H1 (cell line): ENCODE results near the gene JAKMIP1. TPM values are rescaled to one million over a fixed set of nuclear protein-coding genes. Genes with fewer than 3 reads are reported as not detected.

Experiments used
- CTCF ChIA-PET: fragments of 300-600 bp; sonication (Branson Sonifier 250); formaldehyde crosslinking; loops from one replicate; lab custom pipeline; 2021; ENCODE audit not compliant: partially characterized antibody; lab: Charles Lee
- POLR2A ChIA-PET: fragments of 300-600 bp; sonication (Branson Sonifier 250); formaldehyde crosslinking; loops from one replicate; lab custom pipeline; 2021; ENCODE audit warnings: inconsistent platforms; ENCODE audit not compliant: partially characterized antibody; lab: Charles Lee
- DNase-seq, 2 experiments: peaks; one replicate each; pipeline versions ENCODE4 v3.0.0 to v3.0.0-alpha.2; 2010 to 2022; ENCODE audit warnings: low spot score in 2 of 2, low read depth in 1 of 2, mixed read lengths in 1 of 2
- FAIRE-seq: peaks from 2 replicates; lab custom pipeline; 2011; peaks lifted over from hg19 to GRCh38; lab: Jason Lieb, UNC
- H2AFZ ChIP-seq: 2 replicates; pipeline ENCODE4 v1.8.1; 2012; ENCODE audit warnings: low read length, inconsistent platforms
- H2AK5ac ChIP-seq: 2 replicates; pipeline ENCODE4 v1.6.1; 2013; ENCODE audit warnings: low read depth, low read length
- H2BK120ac ChIP-seq: replicated peaks from 2 replicates; pipeline ENCODE3; 2013; ENCODE audit warnings: low read depth, low read length, inconsistent platforms
- H2BK12ac ChIP-seq: 2 replicates; pipeline ENCODE4 v1.6.1; 2013; ENCODE audit warnings: low read depth, low read length
- H2BK15ac ChIP-seq: 2 replicates; pipeline ENCODE4 v1.6.1; 2013; ENCODE audit warnings: low read length
- H2BK20ac ChIP-seq: 2 replicates; pipeline ENCODE4 v1.6.1; 2013; ENCODE audit warnings: low read length
- H2BK5ac ChIP-seq: 2 replicates; pipeline ENCODE4 v1.6.1; 2013; ENCODE audit warnings: low read depth, low read length
- H3K14ac ChIP-seq: 2 replicates; pipeline ENCODE4 v1.6.1; 2013; ENCODE audit warnings: inconsistent platforms; ENCODE audit not compliant: insufficient read length
- H3K18ac ChIP-seq: 2 replicates; pipeline ENCODE4 v1.6.1; 2013; ENCODE audit warnings: low read length; ENCODE audit errors: extremely low read depth
- H3K23ac ChIP-seq: 2 replicates; pipeline ENCODE4 v1.6.1; 2013; ENCODE audit warnings: inconsistent platforms; ENCODE audit not compliant: insufficient read length
- H3K23me2 ChIP-seq: 2 replicates; pipeline ENCODE4 v1.6.1; 2013; ENCODE audit warnings: low read depth, low read length
- H3K27ac ChIP-seq: 2 replicates; pipeline ENCODE4 v1.6.1; 2011; ENCODE audit warnings: low read depth, low read length, inconsistent platforms
- H3K27me3 ChIP-seq, 4 experiments: replicated peaks in 1 of 4; 1 replicate in 1 of 4; 2 replicates in 3 of 4; pipeline versions ENCODE4 v1.6.1 to v1.8.1; 2011 to 2013; ENCODE audit warnings: low read length in 3 of 4, mild to moderate bottlenecking in 3 of 4, inconsistent platforms in 2 of 4, mixed read lengths in 2 of 4, moderate library complexity in 1 of 4; ENCODE audit not compliant: control insufficient read depth in 3 of 4, insufficient read depth in 3 of 4; ENCODE audit errors: extremely low read depth in 1 of 4
- H3K36me3 ChIP-seq, 4 experiments: 2 replicates each; pipeline versions ENCODE4 v1.6.1 to v1.8.1; 2011 to 2013; ENCODE audit warnings: mild to moderate bottlenecking in 4 of 4, low read length in 3 of 4, moderate library complexity in 2 of 4, control low read depth in 1 of 4, inconsistent platforms in 1 of 4; ENCODE audit not compliant: insufficient read depth in 4 of 4, control insufficient read depth in 2 of 4
- H3K4ac ChIP-seq: replicated peaks from 2 replicates; pipeline ENCODE3; 2013; ENCODE audit warnings: low read length, low read depth, mixed read lengths, inconsistent platforms; ENCODE audit not compliant: insufficient read length
- H3K4me1 ChIP-seq, 4 experiments: replicated peaks in 1 of 4; 1 replicate in 1 of 4; 2 replicates in 3 of 4; pipeline versions ENCODE4 v1.6.1 to v1.8.1; 2011 to 2013; ENCODE audit warnings: low read length in 3 of 4, inconsistent platforms in 2 of 4, mixed read lengths in 1 of 4; ENCODE audit not compliant: insufficient read depth in 4 of 4, control insufficient read depth in 3 of 4
- H3K4me2 ChIP-seq, 2 experiments: 2 replicates each; pipeline versions ENCODE4 v1.6.1 to v1.8.1; 2011 to 2013; ENCODE audit warnings: low read depth in 2 of 2, low read length in 2 of 2, control low read depth in 1 of 2, inconsistent platforms in 1 of 2, mild to moderate bottlenecking in 1 of 2; ENCODE audit not compliant: insufficient read depth in 1 of 2
- H3K4me3 ChIP-seq, 4 experiments: fragments of 200-600, 300-600 bp in 1 of 4; sonication (generic), shearing (Covaris generic), sonication (Bioruptor Twin) in 1 of 4; 2 replicates each; pipeline versions ENCODE4 v1.5.1 to v1.8.1; 2011 to 2016; ENCODE audit warnings: low read length in 4 of 4, low read depth in 3 of 4, control low read depth in 2 of 4, inconsistent platforms in 2 of 4, mild to moderate bottlenecking in 2 of 4, mixed read lengths in 1 of 4, moderate library complexity in 1 of 4; ENCODE audit not compliant: insufficient read depth in 2 of 4; ENCODE audit errors: extremely low read depth in 1 of 4
- H3K56ac ChIP-seq: replicated peaks from 2 replicates; pipeline ENCODE3; 2013; ENCODE audit warnings: low read depth, mild to moderate bottlenecking, mixed read lengths, low read length, inconsistent platforms; ENCODE audit not compliant: insufficient read length
- H3K79me1 ChIP-seq: 2 replicates; pipeline ENCODE4 v1.6.1; 2013; ENCODE audit warnings: low read depth, low read length, control low read depth
- H3K79me2 ChIP-seq, 2 experiments: 2 replicates each; pipeline versions ENCODE4 v1.6.1 to v1.8.1; 2012 to 2013; ENCODE audit warnings: low read length in 2 of 2, mild to moderate bottlenecking in 2 of 2, inconsistent platforms in 1 of 2; ENCODE audit not compliant: insufficient read depth in 2 of 2, control insufficient read depth in 1 of 2
- H3K9ac ChIP-seq, 4 experiments: replicated peaks in 1 of 4; 1 replicate in 1 of 4; 2 replicates in 3 of 4; pipeline versions ENCODE4 v1.6.1 to v1.8.1; 2011 to 2013; ENCODE audit warnings: low read depth in 3 of 4, low read length in 3 of 4, control low read depth in 2 of 4, mild to moderate bottlenecking in 2 of 4, moderate library complexity in 2 of 4, inconsistent platforms in 1 of 4; ENCODE audit errors: extremely low read depth in 1 of 4
- H3K9me3 ChIP-seq, 2 experiments: 2 replicates each; pipeline versions ENCODE4 v1.6.1 to v1.8.1; 2012 to 2013; ENCODE audit warnings: mild to moderate bottlenecking in 2 of 2, moderate library complexity in 2 of 2, control low read depth in 1 of 2, inconsistent platforms in 1 of 2, low read depth in 1 of 2, low read length in 1 of 2, mixed read lengths in 1 of 2; ENCODE audit not compliant: insufficient read depth in 2 of 2
- H4K20me1 ChIP-seq, 2 experiments: replicated peaks in 1 of 2; 2 replicates each; pipeline versions ENCODE3 to v1.8.1; 2011 to 2013; ENCODE audit warnings: inconsistent platforms in 2 of 2, low read length in 2 of 2, mild to moderate bottlenecking in 1 of 2; ENCODE audit not compliant: insufficient read depth in 2 of 2, control insufficient read depth in 1 of 2
- H4K5ac ChIP-seq: 2 replicates; pipeline ENCODE4 v1.6.1; 2013; ENCODE audit warnings: low read length, low read depth, mixed read lengths, inconsistent platforms; ENCODE audit not compliant: insufficient read length
- H4K8ac ChIP-seq: 2 replicates; pipeline ENCODE4 v1.8.0; 2013; ENCODE audit warnings: mild to moderate bottlenecking, moderate library complexity, low read length, inconsistent platforms; ENCODE audit not compliant: insufficient read depth; ENCODE audit errors: extremely low read depth
- H4K91ac ChIP-seq: replicated peaks from 2 replicates; pipeline ENCODE3; 2013; ENCODE audit warnings: low read length, mixed read lengths, inconsistent platforms; ENCODE audit not compliant: insufficient read length
- BCL11A ChIP-seq, 2 experiments: IDR thresholded peaks; one replicate each; pipeline ENCODE4 v1.6.1; 2011; ENCODE audit warnings: low read depth in 2 of 2, low read length in 2 of 2, mild to moderate bottlenecking in 2 of 2
- WGBS, 2 experiments: shearing (Covaris generic) in 1 of 2; methylation state at CpG; one replicate each; pipeline versions ENCODE4 v1.1.6 to v1.1.7; 2013 to 2015; ENCODE audit warnings: low lambda C conversion rate in 2 of 2, mixed read lengths in 2 of 2, inconsistent platforms in 1 of 2, low coverage in 1 of 2, missing lambda C conversion rate in 1 of 2; ENCODE audit not compliant: insufficient replicate concordance in 2 of 2, insufficient coverage in 1 of 2, insufficient read length in 1 of 2; ENCODE audit errors: extremely low coverage in 1 of 2, missing lambda C conversion rate in 1 of 2; 5-methylcytosine and 5-hydroxymethylcytosine counted together
- polyA plus RNA-seq, 7 experiments: library from polyadenylated mRNA; depleted of rRNA in 3 of 7; stranded (reverse) in 5 of 7; unstranded in 2 of 7; fragments of >200 nt in 5 of 7; fragments of 200-250 nt in 2 of 7; gene quantifications; 1 replicate in 5 of 7; 2 replicates in 1 of 7; 4 replicates in 1 of 7; pipeline versions ENCODE4 v1.2.1 to v1.2.3, GENCODE V29; 2011 to 2013; ENCODE audit warnings: missing spikeins in 2 of 7, mixed read lengths in 2 of 7
- total RNA-seq: library from RNA; stranded (reverse); fragmentation: NEBNext Ultra II Directional; extraction: Animal tissue kit (Norgen Biotek cat#: 25700); gene quantifications from 2 replicates; pipeline ENCODE4 v1.2.1, GENCODE V29; 2021

The JAKMIP1 gene
- total and polyA plus RNA-seq, 2 of the 8 experiments (the other 6 are each of a cell fraction or from before 2014, with no cell fraction given), result 2.5 to 4.4 TPM

DNA sequence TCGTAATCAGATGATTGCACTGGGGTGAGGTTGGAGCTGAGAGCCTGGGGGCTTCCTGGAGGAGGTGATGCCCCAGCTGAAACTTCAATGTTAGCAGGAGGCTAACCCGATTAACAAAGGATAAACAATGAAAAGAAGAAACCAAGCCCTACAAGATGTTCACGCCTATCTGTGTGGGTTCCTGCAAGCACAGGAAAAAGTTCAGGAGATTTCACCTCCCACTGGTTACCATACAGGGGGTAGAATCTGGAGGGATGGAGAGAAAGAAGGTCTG lies 27.5 kb downstream of the JAKMIP1 start:
- H3K23me2 ChIP-seq, result peaks cover 17% of the 10 kb centered on the region; the same call in 1 of the 2 replicates
- DNase-seq, result no peak
- no peak overlapping the region for H3K18ac ChIP-seq
- H3K9me3 ChIP-seq, result peaks cover 0 to 4% of the 10 kb centered on the region in 2 experiments; a peak in 2 of 4 replicates
- H3K23ac ChIP-seq, result no peak overlapping the region
- H2AK5ac ChIP-seq, result no peak overlapping the region
- POLR2A ChIA-PET, result no interaction called here
- WGBS, 2 experiments, result 88% methylated on average over 3 of the region's 3 CpGs; no CpG with 5 or more reads in 1 of the 2 experiments
- no peak overlapping the region for H2BK5ac ChIP-seq
- no peak overlapping the region for H2BK15ac ChIP-seq
- no peaks in the 10 kb centered on the region for H3K79me2 ChIP-seq
- no peak overlapping the region for H3K4me2 ChIP-seq
- H2BK20ac ChIP-seq, result no peak overlapping the region
- no peak overlapping the region for H3K9ac ChIP-seq
- no peak overlapping the region for H3K27ac ChIP-seq
- TF ChIP-seq BCL11A (IDR thresholded peaks at IDR 0.05; ENCODE audit: low read depth in 2 of 2, low read length in 2 of 2), result no peak
- H3K4me3 ChIP-seq, result no peak overlapping the region
- H2AFZ ChIP-seq, result no peak overlapping the region
- H3K79me1 ChIP-seq, result no peaks in the 10 kb centered on the region
- no peak overlapping the region for H2BK120ac ChIP-seq
- FAIRE-seq, result no peak
- H3K4ac ChIP-seq, result no peak overlapping the region
- H4K91ac ChIP-seq, result no peak overlapping the region
- peaks cover 0 to 15% of the 10 kb centered on the region in 2 experiments for H4K20me1 ChIP-seq
- H3K14ac ChIP-seq, result no peak overlapping the region
- no peak overlapping the region for H4K8ac ChIP-seq
- no peak overlapping the region for H2BK12ac ChIP-seq
- CTCF ChIA-PET, result interaction anchor here (2.5 kb wide), 1 partner anchor 10 kb away, joined by 7 read pairs; no protein-coding TSS in a partner anchor
- H3K36me3 ChIP-seq, result no peaks in the 10 kb centered on the region
- H3K27me3 ChIP-seq, result no peaks in the 10 kb centered on the region
- H3K4me1 ChIP-seq, result no peaks in the 10 kb centered on the region
- H4K5ac ChIP-seq, result no peak overlapping the region
- H3K56ac ChIP-seq, result no peak overlapping the region
